DOHH2 (cell line): ENCODE results near the gene CCDC106.

Experiments used
- CTCF ChIP-seq: fragments of 200-600 bp; sonication (generic); IDR thresholded peaks from one replicate; pipeline ENCODE4 v1.5.1; 2014; ENCODE audit warnings: antibody characterized with exemption, mild to moderate bottlenecking, low read depth, low read length; ENCODE audit not compliant: poor library complexity, severe bottlenecking
- EZH2phosphoT487 ChIP-seq: fragments of 200-600 bp; sonication (generic); IDR thresholded peaks from 2 replicates; pipeline ENCODE4 v1.6.1; 2017; ENCODE audit warnings: borderline replicate concordance, mild to moderate bottlenecking, antibody characterized with exemption, low read length, moderate library complexity, mixed read lengths

GRCh38 chr19:55626350-55626749 is 21.7 kb upstream of the CCDC106 start:
- TF ChIP-seq EZH2phosphoT487 (no peak), CTCF (no peak)
